ENCODE results near the gene AQP12A. TPM values are rescaled to one million over a fixed set of nuclear protein-coding genes. Genes with fewer than 3 reads are reported as not detected.
A peak's percentile ranks its signal among the peaks of the same experiment; 100 is the strongest.

Gene AQP12A
- total RNA-seq, 1 donor from 2014 or later, result not detected

GRCh38 chr2:240736281-240737250, 44.9 kb downstream of the AQP12A start:
- no peak for TF ChIP-seq CTCF (conservative IDR thresholded peaks at IDR 0.05)
- H3K9me3 Mint-ChIP-seq, result no peaks in the 10 kb centered on the region
- H3K4me3 Mint-ChIP-seq, result no peak overlapping the region
- DNase-seq (ENCODE audit: low read depth, low spot score), result no peak
- H3K36me3 Mint-ChIP-seq (ENCODE audit: low read depth), result no peaks in the 10 kb centered on the region
- no peaks in the 10 kb centered on the region for H3K4me1 Mint-ChIP-seq
- no peaks in the 10 kb centered on the region for H3K27me3 Mint-ChIP-seq (ENCODE audit: low read depth)
- peak overlapping the region; percentile 71 for H3K27ac Mint-ChIP-seq (ENCODE audit: unreplicated experiment)

GRCh38 chr2:240737512-240737911, 45.8 kb downstream of the AQP12A start:
- H3K36me3 Mint-ChIP-seq (ENCODE audit: low read depth), result no peaks in the 10 kb centered on the region
- no peaks in the 10 kb centered on the region for H3K27me3 Mint-ChIP-seq (ENCODE audit: low read depth)
- TF ChIP-seq CTCF (conservative IDR thresholded peaks at IDR 0.05), result no peak
- no peaks in the 10 kb centered on the region for H3K9me3 Mint-ChIP-seq
- no peak overlapping the region for H3K4me3 Mint-ChIP-seq
- no peaks in the 10 kb centered on the region for H3K4me1 Mint-ChIP-seq
- no peak for DNase-seq (ENCODE audit: low read depth, low spot score)
- H3K27ac Mint-ChIP-seq (ENCODE audit: unreplicated experiment), result no peak overlapping the region

GRCh38 chr2:240737958-240738357, 46.3 kb downstream of the AQP12A start:
- H3K36me3 Mint-ChIP-seq (ENCODE audit: low read depth), result no peaks in the 10 kb centered on the region
- no peaks in the 10 kb centered on the region for H3K27me3 Mint-ChIP-seq (ENCODE audit: low read depth)
- DNase-seq (ENCODE audit: low read depth, low spot score), result no peak
- no peak overlapping the region for H3K27ac Mint-ChIP-seq (ENCODE audit: unreplicated experiment)
- no peak overlapping the region for H3K4me3 Mint-ChIP-seq
- no peaks in the 10 kb centered on the region for H3K4me1 Mint-ChIP-seq
- no peak for TF ChIP-seq CTCF (conservative IDR thresholded peaks at IDR 0.05)
- no peaks in the 10 kb centered on the region for H3K9me3 Mint-ChIP-seq

GRCh38 chr2:240739797-240740196, 48.1 kb downstream of the AQP12A start:
- Mint-ChIP-seq H3K4me1 (no peaks in the 10 kb centered on the region), H3K9me3 (no peaks in the 10 kb centered on the region), H3K27me3 (ENCODE audit: low read depth) (no peaks in the 10 kb centered on the region), H3K36me3 (ENCODE audit: low read depth) (no peaks in the 10 kb centered on the region), H3K27ac (ENCODE audit: unreplicated experiment) (peak overlapping the region; percentile 88), H3K4me3 (no peak overlapping the region)
- no peak for TF ChIP-seq CTCF (conservative IDR thresholded peaks at IDR 0.05)
- DNase-seq (ENCODE audit: low read depth, low spot score), result no peak

GRCh38 chr2:240741091-240741490, 49.4 kb downstream of the AQP12A start:
- no peak overlapping the region for H3K4me3 Mint-ChIP-seq
- H3K4me1 Mint-ChIP-seq, result no peaks in the 10 kb centered on the region

More at GRCh38 chr2:240741091-240741490, 49.4 kb downstream of the AQP12A start:
- TF ChIP-seq CTCF (conservative IDR thresholded peaks at IDR 0.05), result no peak
- H3K36me3 Mint-ChIP-seq (ENCODE audit: low read depth), result no peaks in the 10 kb centered on the region
- H3K27ac Mint-ChIP-seq (ENCODE audit: unreplicated experiment), result no peak overlapping the region
- H3K9me3 Mint-ChIP-seq, result no peaks in the 10 kb centered on the region
- no peak for DNase-seq (ENCODE audit: low read depth, low spot score)
- no peaks in the 10 kb centered on the region for H3K27me3 Mint-ChIP-seq (ENCODE audit: low read depth)

Measured in neural crest cell (in vitro differentiated cells).